Measurements from ENCODE around the gene GBF1.

Gene GBF1

GRCh38 chr10:102409604-102410428, 164.5 kb downstream of the GBF1 start:
- DNase-seq (ENCODE audit: low read depth), result no peak

GRCh38 chr10:102410429-102411073, 165.2 kb downstream of the GBF1 start:
- DNase-seq (ENCODE audit: low read depth), result no peak

- no peak for DNase-seq (ENCODE audit: low read depth)
Observed at GRCh38 chr10:102411341-102412255, 166.3 kb downstream of the GBF1 start.

GRCh38 chr10:102412293-102412692, 167.0 kb downstream of the GBF1 start:
- DNase-seq (ENCODE audit: low read depth), result no peak

GRCh38 chr10:102413053-102413705, 167.8 kb downstream of the GBF1 start:
- no peak for DNase-seq (ENCODE audit: low read depth)

- DNase-seq (ENCODE audit: low read depth), result no peak
Observed at GRCh38 chr10:102413806-102414561, 168.7 kb downstream of the GBF1 start.

- no peak for DNase-seq (ENCODE audit: low read depth)
Observed at GRCh38 chr10:102414749-102415148, 169.4 kb downstream of the GBF1 start.

GRCh38 chr10:102416283-102416682, 171.0 kb downstream of the GBF1 start:
- no peak for DNase-seq (ENCODE audit: low read depth)

GRCh38 chr10:102416695-102417094, 171.4 kb downstream of the GBF1 start:
- no peak for DNase-seq (ENCODE audit: low read depth)

GRCh38 chr10:102418622-102419268, 173.4 kb downstream of the GBF1 start, which contains the start of gene PSD:
Gene PSD, minus strand, starts transcription at chr10:102418785. Its CDS starts 1,747 bp downstream, at chr10:102417038.
- no peak for DNase-seq (ENCODE audit: low read depth)

- peak; percentile 58 for DNase-seq (ENCODE audit: low read depth)
Observed at GRCh38 chr10:102419269-102420180, 174.2 kb downstream of the GBF1 start.

GRCh38 chr10:102420181-102420713, 174.9 kb downstream of the GBF1 start:
- DNase-seq (ENCODE audit: low read depth), result no peak

- peak; percentile 89 for DNase-seq (ENCODE audit: low read depth)
Observed at GRCh38 chr10:102420714-102421506, 175.6 kb downstream of the GBF1 start, which contains the start of gene FBXL15. Gene FBXL15, plus strand, starts transcription at chr10:102420836. Its CDS starts 294 bp downstream, at chr10:102421130.

- no peak for DNase-seq (ENCODE audit: low read depth)
Observed at GRCh38 chr10:102421507-102421756, 176.1 kb downstream of the GBF1 start.

- no peak for DNase-seq (ENCODE audit: low read depth)
Observed at GRCh38 chr10:102421757-102422512, 176.6 kb downstream of the GBF1 start.

GRCh38 chr10:102422545-102423129, 177.3 kb downstream of the GBF1 start:
- DNase-seq (ENCODE audit: low read depth), result no peak

GRCh38 chr10:102423372-102423968, 178.1 kb downstream of the GBF1 start:
- DNase-seq (ENCODE audit: low read depth), result no peak
